Measurements from ENCODE around the gene C1orf198.

Gene C1orf198

GRCh38 chr1:230905733-230906132, 37.4 kb upstream of the C1orf198 start:
- H3K4me3 ChIP-seq (ENCODE audit: low read length) = no peak overlapping the region
- TF ChIP-seq EZH2phosphoT487 (IDR thresholded peaks at IDR 0.05; ENCODE audit: borderline replicate concordance, low read length) (no peak), CTCF (IDR thresholded peaks at IDR 0.05; ENCODE audit: low read depth, low read length, poor library complexity, severe bottlenecking) (no peak)
- no peak overlapping the region for H3K4me2 ChIP-seq (ENCODE audit: low read length)
- no peaks in the 10 kb centered on the region for H3K4me1 ChIP-seq (ENCODE audit: control insufficient read depth, low read length)
- H3K27ac ChIP-seq (ENCODE audit: low read depth, low read length) = no peak overlapping the region
- no peaks in the 10 kb centered on the region for H3K27me3 ChIP-seq (ENCODE audit: control insufficient read depth, low read length)
- H3K79me2 ChIP-seq (ENCODE audit: control insufficient read depth, low read length) = no peaks in the 10 kb centered on the region
- no peaks in the 10 kb centered on the region for H3K9me3 ChIP-seq (ENCODE audit: control insufficient read depth, insufficient read depth, low read length)
- H3K36me3 ChIP-seq (ENCODE audit: control insufficient read depth, low read length) = peaks cover 38% of the 10 kb centered on the region
- H3K9me2 ChIP-seq (replicated peaks; ENCODE audit: control insufficient read depth, low read length) = no peaks in the 10 kb centered on the region
- no peaks in the 10 kb centered on the region for H4K20me1 ChIP-seq (ENCODE audit: control insufficient read depth, insufficient read depth, low read depth, low read length)
- H3F3A ChIP-seq (ENCODE audit: control insufficient read depth, insufficient read depth) = no peaks in the 10 kb centered on the region

GRCh38 chr1:230902349-230902923, 34.1 kb upstream of the C1orf198 start:
- H3K4me1 ChIP-seq (ENCODE audit: control insufficient read depth, low read length) = no peaks in the 10 kb centered on the region

GRCh38 chr1:230901671-230902070, 33.4 kb upstream of the C1orf198 start:
- H3K9me3 ChIP-seq (ENCODE audit: control insufficient read depth, insufficient read depth, low read length) = no peaks in the 10 kb centered on the region
- no peak overlapping the region for H3K27ac ChIP-seq (ENCODE audit: low read depth, low read length)
- H3K9me2 ChIP-seq (replicated peaks; ENCODE audit: control insufficient read depth, low read length) = no peaks in the 10 kb centered on the region
- peaks cover 12% of the 10 kb centered on the region for H3K36me3 ChIP-seq (ENCODE audit: control insufficient read depth, low read length)
- H3K4me1 ChIP-seq (ENCODE audit: control insufficient read depth, low read length) = no peaks in the 10 kb centered on the region
- H3K4me2 ChIP-seq (ENCODE audit: low read length) = no peak overlapping the region
- H3K27me3 ChIP-seq (ENCODE audit: control insufficient read depth, low read length) = no peaks in the 10 kb centered on the region
- no peak for TF ChIP-seq CTCF (IDR thresholded peaks at IDR 0.05; ENCODE audit: low read depth, low read length, poor library complexity, severe bottlenecking)
- no peak for TF ChIP-seq EZH2phosphoT487 (IDR thresholded peaks at IDR 0.05; ENCODE audit: borderline replicate concordance, low read length)
- no peaks in the 10 kb centered on the region for H3K79me2 ChIP-seq (ENCODE audit: control insufficient read depth, low read length)
- no peaks in the 10 kb centered on the region for H3F3A ChIP-seq (ENCODE audit: control insufficient read depth, insufficient read depth)
- no peaks in the 10 kb centered on the region for H4K20me1 ChIP-seq (ENCODE audit: control insufficient read depth, insufficient read depth, low read depth, low read length)
- H3K4me3 ChIP-seq (ENCODE audit: low read length) = no peak overlapping the region

More at GRCh38 chr1:230902349-230902923, 34.1 kb upstream of the C1orf198 start:
- Histone ChIP-seq H3K27ac (ENCODE audit: low read depth, low read length) (no peak overlapping the region), H3K79me2 (ENCODE audit: control insufficient read depth, low read length) (no peaks in the 10 kb centered on the region), H3K9me2 (replicated peaks; ENCODE audit: control insufficient read depth, low read length) (no peaks in the 10 kb centered on the region), H3K9me3 (ENCODE audit: control insufficient read depth, insufficient read depth, low read length) (no peaks in the 10 kb centered on the region), H3K4me3 (ENCODE audit: low read length) (no peak overlapping the region), H3F3A (ENCODE audit: control insufficient read depth, insufficient read depth) (no peaks in the 10 kb centered on the region), H4K20me1 (ENCODE audit: control insufficient read depth, insufficient read depth, low read depth, low read length) (no peaks in the 10 kb centered on the region), H3K27me3 (ENCODE audit: control insufficient read depth, low read length) (no peaks in the 10 kb centered on the region), H3K4me2 (ENCODE audit: low read length) (no peak overlapping the region), H3K36me3 (ENCODE audit: control insufficient read depth, low read length) (peaks cover 17% of the 10 kb centered on the region)
- TF ChIP-seq EZH2phosphoT487 (IDR thresholded peaks at IDR 0.05; ENCODE audit: borderline replicate concordance, low read length) = no peak
- no peak for TF ChIP-seq CTCF (IDR thresholded peaks at IDR 0.05; ENCODE audit: low read depth, low read length, poor library complexity, severe bottlenecking)
